Measurements from ENCODE around the gene CBX5. TPM values are rescaled to one million over a fixed set of nuclear protein-coding genes. Genes with fewer than 3 reads are reported as not detected.

Gene CBX5
- total and polyA plus RNA-seq, 2 of the 8 experiments (the other 6 are each of a cell fraction or from before 2014, with no cell fraction given) = 62.4 to 231 TPM

GRCh38 chr12:54216797-54217661, 62.9 kb downstream of the CBX5 start:
- CTCF ChIA-PET (ENCODE audit: partially characterized antibody) = interaction anchor here (0.7 to 4.9 kb wide), 55 partner anchors 8 to 473 kb away, joined by 3 to 64 read pairs (median 5); partner anchors contain the start of genes COPZ1, HOXC10, HOXC5 and HOXC8
- WGBS, 2 experiments (ENCODE audit: extremely low coverage in 1 of 2, insufficient coverage in 1 of 2, insufficient read length in 1 of 2, insufficient replicate concordance in 2 of 2, low coverage in 1 of 2, low lambda C conversion rate in 2 of 2, missing lambda C conversion rate in 1 of 2) = 5% methylated on average over 31 of the region's 34 CpGs; no CpG with 5 or more reads in 1 of the 2 experiments
- TF ChIP-seq JUND (IDR thresholded peaks at IDR 0.05; ENCODE audit: low read length) (no peak), RXRA (IDR thresholded peaks at IDR 0.05; ENCODE audit: insufficient read depth, low read depth, low read length) (0 out of 2 replicates have a peak, but pooled peaks have one; percentile 58), CREB1 (IDR thresholded peaks at IDR 0.05) (no peak; the same call in 1 of the 2 replicates), YY1 (IDR thresholded peaks at IDR 0.05; ENCODE audit: low read depth, low read length) (0 out of 2 replicates have a peak, but pooled peaks have one; percentile 17), KDM1A (IDR thresholded peaks at IDR 0.05; ENCODE audit: borderline replicate concordance, low read length) (peak; percentile 22; the same call in 1 of the 2 replicates), RAD21 (IDR thresholded peaks at IDR 0.05 in 1 of 2, conservative IDR thresholded peaks at IDR 0.05 in 1 of 2; ENCODE audit: low read depth in 2 of 2, low read length in 2 of 2) (peak; percentile 75 to 85), CTCF (IDR thresholded peaks at IDR 0.05; ENCODE audit: control extremely low read depth in 1 of 3, insufficient read depth in 1 of 3, low read depth in 1 of 3, low read length in 3 of 3) (peak; percentile 63 to 90 (median 70))

More at GRCh38 chr12:54216797-54217661, 62.9 kb downstream of the CBX5 start:
- no peak overlapping the region for H3K27ac ChIP-seq (ENCODE audit: low read depth, low read length)
- DNase-seq (ENCODE audit: low read depth in 1 of 2, low spot score in 2 of 2) (peak in 1 of 2 experiments; percentile 90), FAIRE-seq (no peak)
- no peaks in the 10 kb centered on the region for H3K36me3 ChIP-seq (ENCODE audit: control insufficient read depth in 2 of 4, insufficient read depth in 4 of 4, low read length in 3 of 4)
- H3K79me1 ChIP-seq (ENCODE audit: low read depth, low read length) = no peaks in the 10 kb centered on the region
- peaks cover 1 to 39% (median 26%) of the 10 kb centered on the region in 4 experiments; a peak in 6 of 7 replicates for H3K27me3 ChIP-seq (replicated peaks in 1 of 4; ENCODE audit: control insufficient read depth in 3 of 4, extremely low read depth in 1 of 4, insufficient read depth in 3 of 4, low read length in 3 of 4)
- H2BK12ac ChIP-seq (ENCODE audit: low read depth, low read length) = 0 out of 2 replicates have a peak overlapping the region, but pooled peaks have one; percentile 91
- no peaks in the 10 kb centered on the region for H3K9me3 ChIP-seq (ENCODE audit: insufficient read depth in 2 of 2, low read depth in 1 of 2, low read length in 1 of 2)
- H3K23ac ChIP-seq (ENCODE audit: insufficient read length) = no peak overlapping the region
- peaks cover 8% of the 10 kb centered on the region; the same call in 1 of the 2 replicates for H3K23me2 ChIP-seq (ENCODE audit: low read depth, low read length)
- no peak overlapping the region for H2AFZ ChIP-seq (ENCODE audit: low read length)
- H3K56ac ChIP-seq (replicated peaks; ENCODE audit: insufficient read length, low read depth, low read length) = no peak overlapping the region
- POLR2A ChIA-PET (ENCODE audit: partially characterized antibody) = interaction anchor here (0.6 to 2.1 kb wide), 17 partner anchors 11 to 278 kb away, joined by 3 to 18 read pairs (median 4); partner anchors contain the start of genes CBX5, HNRNPA1 and HOXC13
- H2BK20ac ChIP-seq (ENCODE audit: low read length) = no peak overlapping the region
- H3K4me3 ChIP-seq (ENCODE audit: extremely low read depth in 1 of 4, insufficient read depth in 2 of 4, low read depth in 3 of 4, low read length in 4 of 4) = peak overlapping the region; percentile 16 to 57 (median 52); a peak in 7 of 8 replicates
- peak overlapping the region; percentile 65; the same call in 1 of the 2 replicates for H3K18ac ChIP-seq (ENCODE audit: extremely low read depth, low read length)
- H3K9ac ChIP-seq (replicated peaks in 1 of 4; ENCODE audit: extremely low read depth in 1 of 4, low read depth in 3 of 4, low read length in 3 of 4) = peak overlapping the region in 1 of 4 experiments; percentile 41; a peak in 1 of 7 replicates
- H4K91ac ChIP-seq (replicated peaks; ENCODE audit: insufficient read length, low read length) = no peak overlapping the region
- peaks cover 0 to 26% (median 17%) of the 10 kb centered on the region in 4 experiments; a peak in 6 of 7 replicates for H3K4me1 ChIP-seq (replicated peaks in 1 of 4; ENCODE audit: control insufficient read depth in 3 of 4, insufficient read depth in 4 of 4, low read length in 3 of 4)
- peak overlapping the region; percentile 67; the same call in 1 of the 2 replicates for H2BK5ac ChIP-seq (ENCODE audit: low read depth, low read length)
- H4K8ac ChIP-seq (ENCODE audit: extremely low read depth, insufficient read depth, low read length) = no peak overlapping the region
- H4K5ac ChIP-seq (ENCODE audit: insufficient read length, low read depth, low read length) = no peak overlapping the region
- H3K4ac ChIP-seq (replicated peaks; ENCODE audit: insufficient read length, low read depth, low read length) = no peak overlapping the region
- H3K4me2 ChIP-seq (ENCODE audit: insufficient read depth in 1 of 2, low read depth in 2 of 2, low read length in 2 of 2) = peak overlapping the region; percentile 86 to 100
- H2BK120ac ChIP-seq (replicated peaks; ENCODE audit: low read depth, low read length) = peak overlapping the region; percentile 29
- no peaks in the 10 kb centered on the region for H3K79me2 ChIP-seq (ENCODE audit: control insufficient read depth in 1 of 2, insufficient read depth in 2 of 2, low read length in 2 of 2)
- no peak overlapping the region for H2AK5ac ChIP-seq (ENCODE audit: low read depth, low read length)
- H3K14ac ChIP-seq (ENCODE audit: insufficient read length) = no peak overlapping the region
- 0 out of 2 replicates have a peak overlapping the region, but pooled peaks have one; percentile 25 for H2BK15ac ChIP-seq (ENCODE audit: low read length)
- H4K20me1 ChIP-seq (replicated peaks in 1 of 2; ENCODE audit: control insufficient read depth in 1 of 2, insufficient read depth in 2 of 2, low read length in 2 of 2) = no peaks in the 10 kb centered on the region
